Astrocyte of the spinal cord (primary cell): ENCODE results near the gene TTLL11.

ENCODE experiments used
- DNase-seq: peaks from one replicate; pipeline ENCODE4 v3.0.0; 2011; ENCODE audit warnings: low read depth, low spot score
- H3K4me3 ChIP-seq: 2 replicates; pipeline ENCODE4 v1.5.1; 2011; ENCODE audit warnings: low read depth, mild to moderate bottlenecking, low read length, moderate library complexity
- CTCF ChIP-seq: IDR thresholded peaks from 2 replicates; pipeline ENCODE4 v1.5.1; 2012; ENCODE audit warnings: low read depth, mild to moderate bottlenecking, low read length, inconsistent platforms
- in situ Hi-C: cut with HindIII; loops from 2 replicates; pipeline ENCODE4 v1.10.0; 2017; ENCODE audit warnings: low sequenced_read_pairs

The TTLL11 gene

GRCh38 chr9:122059955-122060324 lies 33.2 kb downstream of the TTLL11 start:
- no peak for TF ChIP-seq CTCF
- no peak for DNase-seq
- no peak overlapping the region for H3K4me3 ChIP-seq
- in situ Hi-C loops, result no loop called here

- in situ Hi-C loops, result no loop called here
- DNase-seq, result no peak
- TF ChIP-seq CTCF, result no peak
- no peak overlapping the region for H3K4me3 ChIP-seq
Measured at GRCh38 chr9:122059214-122059954, 33.7 kb downstream of the TTLL11 start.

GRCh38 chr9:122058709-122059108 lies 34.4 kb downstream of the TTLL11 start:
- H3K4me3 ChIP-seq, result no peak overlapping the region
- no peak for DNase-seq
- no peak for TF ChIP-seq CTCF
- in situ Hi-C loops, result no loop called here

GRCh38 chr9:122058051-122058450 lies 35.1 kb downstream of the TTLL11 start:
- no peak overlapping the region for H3K4me3 ChIP-seq
- TF ChIP-seq CTCF, result no peak
- in situ Hi-C loops, result no loop called here
- DNase-seq, result no peak

- in situ Hi-C loops, result no loop called here
- no peak for TF ChIP-seq CTCF
- H3K4me3 ChIP-seq, result no peak overlapping the region
Measured at GRCh38 chr9:122057211-122057610, 35.9 kb downstream of the TTLL11 start.

GRCh38 chr9:122056484-122056883 lies 36.6 kb downstream of the TTLL11 start:
- no peak for DNase-seq
- H3K4me3 ChIP-seq, result no peak overlapping the region
- in situ Hi-C loops, result no loop called here
- no peak for TF ChIP-seq CTCF

More at GRCh38 chr9:122057211-122057610, 35.9 kb downstream of the TTLL11 start:
- DNase-seq, result no peak
